T-helper 1 cell treated with Interleukin-12 subunit alpha and Interleukin-12 subunit beta and Interleukin-4 antibody, amounts not matched to agents 30 μg/mL and 1 μg/mL, for 36 hours (primary cell): ENCODE measurements around the gene HEY2.
"Not testable (repeated sequence)": the region's sequence is repeated elsewhere in the genome, so short reads cannot be mapped to it uniquely, and the experiment has no call there.

ENCODE experiments used
- H3K27ac Mint-ChIP-seq: one replicate; pipeline ENCODE4 v1.8.0; 2021; ENCODE audit warnings: mild to moderate bottlenecking, mixed read lengths
- H3K27me3 Mint-ChIP-seq: one replicate; pipeline ENCODE4 v1.8.0; 2021; ENCODE audit warnings: low read depth, mixed read lengths
- H3K36me3 Mint-ChIP-seq: one replicate; pipeline ENCODE4 v1.8.0; 2021; ENCODE audit warnings: low read depth, mixed read lengths
- H3K4me1 Mint-ChIP-seq: one replicate; pipeline ENCODE4 v1.8.0; 2021; ENCODE audit warnings: low read depth, mixed read lengths
- H3K4me3 Mint-ChIP-seq: one replicate; pipeline ENCODE4 v1.8.0; 2021; ENCODE audit warnings: mild to moderate bottlenecking, moderate library complexity, mixed read lengths
- H3K9me3 Mint-ChIP-seq: one replicate; pipeline ENCODE4 v1.8.0; 2021; ENCODE audit warnings: mixed read lengths

The HEY2 gene

DNA sequence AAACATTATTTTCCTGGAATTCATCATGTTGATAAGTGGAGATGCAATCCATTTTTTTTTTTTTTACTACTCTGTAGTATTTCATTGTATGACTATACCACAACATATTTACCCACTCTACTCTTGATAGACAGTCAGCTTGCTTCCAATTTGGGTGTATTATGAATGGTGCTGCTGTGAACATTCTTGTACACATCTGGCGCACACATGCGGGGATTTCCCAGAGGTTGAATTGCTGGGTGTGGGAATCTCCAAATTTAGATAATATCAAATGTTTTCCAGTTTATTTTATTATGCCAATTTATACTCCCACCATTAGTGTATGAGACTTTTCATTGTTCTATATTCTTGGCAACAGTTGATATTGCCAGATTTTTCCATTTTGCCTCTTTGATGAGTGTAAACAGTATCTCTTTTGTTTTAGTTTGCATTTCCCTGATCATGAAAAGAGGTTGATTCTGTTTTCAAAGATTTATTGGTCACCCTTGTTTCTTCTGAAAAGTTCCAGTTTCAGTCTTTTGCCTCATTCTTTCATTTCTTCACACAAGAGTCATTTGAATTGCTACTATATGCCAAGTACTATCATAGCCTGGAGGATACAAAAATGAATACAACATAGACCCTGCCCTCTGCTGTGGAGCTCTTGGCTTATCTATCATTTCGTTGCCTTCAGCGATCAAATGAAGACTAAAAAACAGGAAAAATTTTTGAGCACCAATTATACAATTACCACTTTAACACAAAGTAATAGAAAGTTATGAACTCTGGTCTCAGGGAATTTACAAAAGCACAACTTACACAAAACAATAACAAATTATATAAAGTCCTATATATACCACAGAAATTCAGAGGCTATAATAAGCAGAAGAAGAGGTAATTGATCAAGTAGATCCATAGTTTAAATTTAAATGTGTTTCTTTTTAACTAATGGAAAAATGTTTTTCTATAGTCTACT is 24.2 kb downstream of the HEY2 start:
- H3K27ac Mint-ChIP-seq, result no peak overlapping the region
- peaks cover 6% of the 10 kb centered on the region for H3K4me1 Mint-ChIP-seq
- no peaks in the 10 kb centered on the region for H3K9me3 Mint-ChIP-seq

DNA sequence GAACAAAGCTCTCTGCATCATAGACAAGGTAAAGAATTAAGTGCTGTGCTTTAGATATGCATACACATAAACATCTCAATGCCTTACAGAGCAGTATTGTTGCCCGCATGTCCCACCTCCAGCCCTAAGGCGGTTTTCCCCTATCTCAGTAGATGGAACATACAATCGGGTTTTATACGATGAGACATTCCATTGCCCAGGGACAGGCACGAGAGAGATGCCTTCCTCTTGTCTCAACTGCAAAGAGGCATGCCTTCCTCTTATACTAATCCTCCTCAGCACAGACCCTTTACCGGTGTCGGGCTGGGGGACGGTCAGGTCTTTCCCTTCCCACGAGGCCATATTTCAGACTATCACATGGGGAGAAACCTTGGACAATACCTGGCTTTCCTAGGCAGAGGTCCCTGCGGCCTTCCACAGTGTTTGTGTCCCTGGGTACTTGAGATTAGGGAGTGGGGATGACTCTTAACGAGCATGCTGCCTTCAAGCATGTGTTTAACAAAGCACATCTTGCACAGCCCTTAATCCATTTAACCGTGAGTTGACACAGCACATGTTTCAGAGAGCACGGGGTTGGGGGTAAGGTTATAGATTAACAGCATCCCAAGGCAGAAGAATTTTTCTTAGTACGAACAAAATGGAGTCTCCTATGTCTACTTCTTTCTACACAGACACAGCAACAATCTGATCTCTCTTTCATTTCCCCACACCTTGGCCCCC is 26.8 kb downstream of the HEY2 start:
- not testable (repeated sequence) for H3K27ac Mint-ChIP-seq, H3K4me3 Mint-ChIP-seq, H3K4me1 Mint-ChIP-seq, H3K36me3 Mint-ChIP-seq, H3K9me3 Mint-ChIP-seq
- peaks cover 37% of the 10 kb centered on the region for H3K27me3 Mint-ChIP-seq

More for the DNA sequence above, 24.2 kb downstream of the HEY2 start:
- H3K4me3 Mint-ChIP-seq, result no peak overlapping the region
- H3K27me3 Mint-ChIP-seq, result peaks cover 43% of the 10 kb centered on the region
- H3K36me3 Mint-ChIP-seq, result no peaks in the 10 kb centered on the region

GRCh38 chr6:125779924-125780539 is 30.6 kb downstream of the HEY2 start:
- H3K36me3 Mint-ChIP-seq, result no peaks in the 10 kb centered on the region
- H3K4me1 Mint-ChIP-seq, result peaks cover 8% of the 10 kb centered on the region
- no peak overlapping the region for H3K4me3 Mint-ChIP-seq
- H3K27ac Mint-ChIP-seq, result no peak overlapping the region
- H3K9me3 Mint-ChIP-seq, result no peaks in the 10 kb centered on the region
- peaks cover 24% of the 10 kb centered on the region for H3K27me3 Mint-ChIP-seq

- H3K4me1 Mint-ChIP-seq, result peaks cover 8% of the 10 kb centered on the region
- no peak overlapping the region for H3K4me3 Mint-ChIP-seq
- H3K27me3 Mint-ChIP-seq, result peaks cover 20% of the 10 kb centered on the region
- H3K9me3 Mint-ChIP-seq, result no peaks in the 10 kb centered on the region
- no peak overlapping the region for H3K27ac Mint-ChIP-seq
- no peaks in the 10 kb centered on the region for H3K36me3 Mint-ChIP-seq
Measured at GRCh38 chr6:125780540-125781313, 31.3 kb downstream of the HEY2 start.

- peaks cover 8% of the 10 kb centered on the region for H3K4me1 Mint-ChIP-seq
- peaks cover 3% of the 10 kb centered on the region for H3K36me3 Mint-ChIP-seq
- H3K4me3 Mint-ChIP-seq, result no peak overlapping the region
- H3K9me3 Mint-ChIP-seq, result no peaks in the 10 kb centered on the region
- H3K27ac Mint-ChIP-seq, result no peak overlapping the region
- H3K27me3 Mint-ChIP-seq, result peaks cover 18% of the 10 kb centered on the region
Measured at GRCh38 chr6:125781314-125781868, 32.0 kb downstream of the HEY2 start.

- peaks cover 10% of the 10 kb centered on the region for H3K36me3 Mint-ChIP-seq
- H3K9me3 Mint-ChIP-seq, result no peaks in the 10 kb centered on the region
- H3K27ac Mint-ChIP-seq, result no peak overlapping the region
- peaks cover 15% of the 10 kb centered on the region for H3K4me1 Mint-ChIP-seq
- H3K27me3 Mint-ChIP-seq, result no peaks in the 10 kb centered on the region
- H3K4me3 Mint-ChIP-seq, result no peak overlapping the region
Measured at GRCh38 chr6:125784365-125784764, 34.9 kb downstream of the HEY2 start.

DNA sequence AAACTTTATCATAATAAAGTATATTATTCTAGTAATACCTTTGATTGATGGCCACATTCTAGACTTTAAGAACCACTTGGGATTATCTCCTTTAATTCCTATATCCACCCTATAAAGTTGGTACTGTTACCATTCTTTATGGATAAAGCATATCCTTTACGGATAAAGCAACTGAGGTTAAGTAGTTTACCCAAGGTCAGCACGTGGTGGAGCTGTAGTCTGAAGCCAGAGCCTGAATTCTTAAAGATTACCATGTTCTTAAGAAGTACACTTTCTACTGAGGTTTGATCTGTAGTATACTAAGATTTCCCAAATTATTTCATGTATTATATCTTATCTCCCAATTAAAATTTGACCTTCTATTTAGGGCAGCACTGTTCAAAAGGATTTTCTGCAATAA is 38.4 kb downstream of the HEY2 start:
- no peak overlapping the region for H3K27ac Mint-ChIP-seq

GRCh38 chr6:125789167-125789566 is 39.7 kb downstream of the HEY2 start:
- H3K27me3 Mint-ChIP-seq, result no peaks in the 10 kb centered on the region
- H3K4me3 Mint-ChIP-seq, result peak overlapping the region; percentile 92
- H3K9me3 Mint-ChIP-seq, result no peaks in the 10 kb centered on the region
- H3K4me1 Mint-ChIP-seq, result peaks cover 37% of the 10 kb centered on the region
- peak overlapping the region; percentile 99 for H3K27ac Mint-ChIP-seq
- H3K36me3 Mint-ChIP-seq, result peaks cover 10% of the 10 kb centered on the region

More for the DNA sequence above, 38.4 kb downstream of the HEY2 start:
- H3K36me3 Mint-ChIP-seq, result peaks cover 10% of the 10 kb centered on the region
- H3K9me3 Mint-ChIP-seq, result no peaks in the 10 kb centered on the region
- H3K27me3 Mint-ChIP-seq, result no peaks in the 10 kb centered on the region
- H3K4me1 Mint-ChIP-seq, result peaks cover 26% of the 10 kb centered on the region
- H3K4me3 Mint-ChIP-seq, result no peak overlapping the region

DNA sequence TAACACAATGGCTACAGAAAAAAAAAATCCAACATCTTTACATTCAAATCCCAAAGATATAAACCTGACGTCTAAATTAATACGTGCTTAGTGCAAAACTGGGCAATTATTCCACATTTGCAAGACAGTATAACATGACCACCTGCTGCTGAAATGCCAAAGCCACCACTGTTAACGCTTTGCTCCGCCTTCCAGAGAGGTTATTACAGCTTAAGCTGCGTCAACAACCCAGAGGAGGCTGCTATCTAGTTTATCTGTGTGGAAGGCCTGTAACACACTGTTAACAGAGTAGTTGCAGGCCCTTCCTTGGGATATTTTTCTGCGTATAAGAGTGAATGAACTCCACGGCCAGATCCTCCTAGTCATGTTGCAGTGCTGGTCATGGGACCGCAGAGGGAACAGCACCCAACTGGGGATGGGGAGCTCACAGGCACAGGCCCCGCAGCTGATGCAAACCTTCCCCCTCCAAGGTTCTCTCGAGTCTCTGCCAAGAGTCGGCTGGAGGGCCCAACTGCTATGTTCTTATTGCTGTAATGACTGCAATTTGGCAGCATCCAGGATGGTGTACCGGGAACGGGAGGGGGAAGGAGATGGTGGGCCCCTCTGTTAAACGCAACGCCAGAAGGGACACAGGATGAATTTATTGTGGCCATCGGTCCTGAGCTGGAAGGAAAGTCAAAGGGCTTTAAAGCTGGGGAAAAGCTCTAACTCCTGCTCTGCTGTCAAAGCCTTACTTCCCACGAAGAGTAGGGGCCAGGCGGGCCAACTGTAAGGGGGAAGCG is 40.3 kb downstream of the HEY2 start:
- peak overlapping the region; percentile 92 for H3K4me3 Mint-ChIP-seq
- H3K4me1 Mint-ChIP-seq, result peaks cover 39% of the 10 kb centered on the region
- no peaks in the 10 kb centered on the region for H3K9me3 Mint-ChIP-seq
- peak overlapping the region; percentile 99 for H3K27ac Mint-ChIP-seq
- H3K36me3 Mint-ChIP-seq, result peaks cover 10% of the 10 kb centered on the region
- H3K27me3 Mint-ChIP-seq, result no peaks in the 10 kb centered on the region

DNA sequence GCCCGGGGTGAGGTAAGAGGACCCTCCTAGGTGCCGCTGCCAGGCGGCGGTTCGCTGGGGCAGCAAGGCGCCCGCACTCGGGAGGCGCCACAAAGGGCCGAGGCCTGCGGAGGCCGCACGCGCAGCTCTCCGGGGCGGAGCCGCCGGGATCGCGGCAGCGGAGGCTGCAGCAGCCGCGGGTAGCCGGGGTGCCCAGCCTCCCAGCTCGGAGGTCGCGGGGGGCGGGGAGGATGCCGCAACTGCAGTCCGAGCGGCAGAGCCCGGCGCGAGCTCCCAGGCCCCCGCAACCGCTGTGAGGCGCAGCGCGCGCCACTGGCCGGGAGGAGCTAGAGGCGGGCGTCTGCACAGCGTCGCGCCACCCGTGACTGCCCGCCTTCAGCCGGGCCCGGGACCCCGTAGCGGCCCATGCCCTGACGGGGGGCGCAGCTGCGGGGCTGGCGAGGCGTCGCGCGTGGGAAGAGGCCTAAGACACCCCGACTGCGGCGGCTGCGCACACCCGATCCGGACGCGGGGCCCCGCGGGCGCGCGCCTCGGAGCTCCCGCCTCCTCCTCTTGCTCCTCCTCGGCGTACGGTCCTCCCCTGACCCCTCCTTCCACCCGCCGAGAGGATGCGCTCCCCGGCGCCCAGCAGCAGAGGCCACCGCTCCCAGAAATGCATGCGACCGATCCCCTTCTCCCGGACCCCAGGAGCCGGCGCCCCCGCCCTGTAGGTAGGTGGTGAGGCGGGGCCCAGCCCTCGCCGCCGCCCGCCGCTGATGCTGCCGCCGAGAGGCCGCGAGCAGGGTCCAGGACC is 41.1 kb downstream of the HEY2 start, which contains the start of gene NCOA7:
Gene NCOA7 (plus strand): TSS at position 603 of the 793 bp plus-strand sequence. CDS start 24,395 bp downstream, outside the sequence.
- peaks cover 13% of the 10 kb centered on the region for H3K36me3 Mint-ChIP-seq
- H3K27me3 Mint-ChIP-seq, result no peaks in the 10 kb centered on the region
- H3K9me3 Mint-ChIP-seq, result no peaks in the 10 kb centered on the region
- H3K4me1 Mint-ChIP-seq, result peaks cover 41% of the 10 kb centered on the region
- peak within 1 kb of the TSS; percentile 99 for H3K27ac Mint-ChIP-seq
- peak within 1 kb of the TSS; percentile 92 for H3K4me3 Mint-ChIP-seq

DNA sequence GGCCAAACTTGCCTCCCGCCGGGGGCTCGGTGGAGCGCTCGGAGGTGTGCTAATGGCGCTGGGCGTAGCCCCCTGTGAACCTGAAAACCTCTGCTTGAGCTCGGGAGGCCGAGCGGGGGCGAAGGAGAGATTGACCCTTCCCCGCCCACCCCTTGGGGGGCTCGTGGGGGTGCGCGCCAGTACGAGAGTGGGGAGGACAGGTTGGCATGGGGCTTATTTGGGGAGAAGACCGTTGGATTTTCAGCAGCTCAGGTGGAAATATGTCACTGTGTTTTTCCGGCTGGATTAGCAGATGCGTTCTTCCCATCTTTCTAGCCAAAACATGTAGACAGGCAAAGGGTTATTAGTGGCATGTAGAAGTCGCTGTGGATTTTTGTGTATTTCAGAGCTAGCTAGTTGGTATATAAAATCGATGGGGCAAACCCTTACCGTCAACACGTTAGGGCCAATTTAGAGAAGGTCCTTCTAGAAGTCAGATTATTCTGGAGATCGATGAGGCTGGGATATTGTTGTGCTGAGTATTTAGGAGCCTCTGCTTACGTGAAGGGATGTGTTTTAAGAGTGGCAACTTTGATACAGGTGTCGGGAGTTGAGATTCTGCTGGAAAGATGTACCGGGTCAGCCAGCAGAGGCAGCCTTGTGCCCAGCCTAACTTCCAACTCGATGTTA is 41.9 kb downstream of the HEY2 start:
- Mint-ChIP-seq H3K36me3 (peaks cover 12% of the 10 kb centered on the region), H3K9me3 (no peaks in the 10 kb centered on the region), H3K4me3 (peak overlapping the region; percentile 88), H3K27me3 (no peaks in the 10 kb centered on the region), H3K27ac (peak overlapping the region; percentile 73), H3K4me1 (peaks cover 44% of the 10 kb centered on the region)

- H3K27ac Mint-ChIP-seq, result peak overlapping the region; percentile 73
Measured at GRCh38 chr6:125791820-125792165, 42.4 kb downstream of the HEY2 start.

More at GRCh38 chr6:125791820-125792165, 42.4 kb downstream of the HEY2 start:
- H3K4me3 Mint-ChIP-seq, result peak overlapping the region; percentile 88
- H3K27me3 Mint-ChIP-seq, result no peaks in the 10 kb centered on the region
- peaks cover 12% of the 10 kb centered on the region for H3K36me3 Mint-ChIP-seq
- no peaks in the 10 kb centered on the region for H3K9me3 Mint-ChIP-seq
- H3K4me1 Mint-ChIP-seq, result peaks cover 44% of the 10 kb centered on the region
